ENCODE results near the gene ANO3.
"Not testable (repeated sequence)": the region's sequence is repeated elsewhere in the genome, so short reads cannot be mapped to it uniquely, and the experiment has no call there.

The ANO3 gene

GRCh38 chr11:26331911-26332571 lies at the start of gene ANO3:
Gene ANO3 (plus strand): TSS chr11:26332130. CDS start chr11:26332276, 146 bp downstream.
- DNase-seq, result no peak

GRCh38 chr11:26283852-26284408 lies 48.0 kb upstream of the ANO3 start:
- DNase-seq, result no peak

GRCh38 chr11:26285608-26286007 lies 46.3 kb upstream of the ANO3 start:
- no peak for DNase-seq

GRCh38 chr11:26286472-26287066 lies 45.4 kb upstream of the ANO3 start:
- DNase-seq, result no peak

GRCh38 chr11:26287067-26287518 lies 44.8 kb upstream of the ANO3 start:
- DNase-seq, result no peak

- no peak for DNase-seq
Measured at GRCh38 chr11:26297189-26297975, 34.5 kb upstream of the ANO3 start.

GRCh38 chr11:26316372-26316771 lies 15.6 kb upstream of the ANO3 start:
- DNase-seq, result not testable (repeated sequence)

GRCh38 chr11:26319906-26320305 lies 12.0 kb upstream of the ANO3 start:
- DNase-seq, result no peak

GRCh38 chr11:26321516-26321915 lies 10.4 kb upstream of the ANO3 start:
- no peak for DNase-seq

GRCh38 chr11:26322335-26323067 lies 9.4 kb upstream of the ANO3 start:
- no peak for DNase-seq

GRCh38 chr11:26323837-26324236 lies 8.1 kb upstream of the ANO3 start:
- no peak for DNase-seq

GRCh38 chr11:26324270-26324669 lies 7.7 kb upstream of the ANO3 start:
- no peak for DNase-seq

- no peak for DNase-seq
Measured at GRCh38 chr11:26326793-26327400, 5.0 kb upstream of the ANO3 start.

GRCh38 chr11:26329206-26329605 lies 2.7 kb upstream of the ANO3 start:
- DNase-seq, result no peak

- DNase-seq, result no peak
Measured at GRCh38 chr11:26330262-26330661, 1.7 kb upstream of the ANO3 start.

- DNase-seq, result no peak
Measured at GRCh38 chr11:26332572-26332915, 614 bp downstream of the ANO3 start.

- DNase-seq, result no peak
Measured at GRCh38 chr11:26333906-26334305, 2.0 kb downstream of the ANO3 start.

- no peak for DNase-seq
Measured at GRCh38 chr11:26335903-26336302, 4.0 kb downstream of the ANO3 start.

GRCh38 chr11:26344647-26345046 lies 12.7 kb downstream of the ANO3 start:
- no peak for DNase-seq

GRCh38 chr11:26348776-26349175 lies 16.8 kb downstream of the ANO3 start:
- no peak for DNase-seq

GRCh38 chr11:26350002-26350401 lies 18.1 kb downstream of the ANO3 start:
- DNase-seq, result no peak

GRCh38 chr11:26353010-26353409 lies 21.1 kb downstream of the ANO3 start:
- DNase-seq, result no peak

GRCh38 chr11:26359055-26359454 lies 27.1 kb downstream of the ANO3 start:
- DNase-seq, result no peak
